Neuronal stem cell (in vitro differentiated cells): ENCODE results near the gene VPS33B.

Source experiments
- DNase-seq: peaks from one replicate; pipeline ENCODE4 v3.0.0-alpha.2; 2013; ENCODE audit warnings: low spot score
- H2AFZ ChIP-seq: one replicate; pipeline ENCODE4 v1.6.1; 2013; ENCODE audit warnings: mild to moderate bottlenecking, low read length, inconsistent platforms
- H2AK5ac ChIP-seq: 2 replicates; pipeline ENCODE4 v1.6.1; 2013; ENCODE audit warnings: low read depth, mild to moderate bottlenecking, inconsistent platforms, low read length, moderate library complexity, mixed read lengths
- H2BK120ac ChIP-seq: 2 replicates; pipeline ENCODE4 v1.6.1; 2013; ENCODE audit warnings: low read depth, mild to moderate bottlenecking, inconsistent platforms, low read length, moderate library complexity, mixed read lengths
- H2BK12ac ChIP-seq: one replicate; pipeline ENCODE4 v1.6.1; 2013; ENCODE audit warnings: low read length, inconsistent platforms
- H2BK15ac ChIP-seq: 2 replicates; pipeline ENCODE4 v1.6.1; 2013; ENCODE audit warnings: mild to moderate bottlenecking, low read length, inconsistent platforms, mixed read lengths
- H2BK5ac ChIP-seq: one replicate; pipeline ENCODE4 v1.6.1; 2013; ENCODE audit warnings: inconsistent platforms, mild to moderate bottlenecking, low read length, moderate library complexity
- H3K14ac ChIP-seq: one replicate; pipeline ENCODE4 v1.6.1; 2013; ENCODE audit warnings: low read length, inconsistent platforms
- H3K18ac ChIP-seq: 2 replicates; pipeline ENCODE4 v1.6.1; 2013; ENCODE audit warnings: low read length, inconsistent platforms
- H3K23ac ChIP-seq: 2 replicates; pipeline ENCODE4 v1.6.1; 2013; ENCODE audit warnings: low read depth, mild to moderate bottlenecking, mixed read lengths, low read length, inconsistent platforms; ENCODE audit not compliant: poor library complexity
- H3K27ac ChIP-seq: replicated peaks from 3 replicates; pipeline ENCODE4 v1.5.1; 2013; ENCODE audit warnings: low read length, inconsistent platforms
- H3K27me3 ChIP-seq, 3 experiments: 2 replicates each; pipeline ENCODE4 v1.6.1; 2013; ENCODE audit warnings: low read length in 3 of 3, mild to moderate bottlenecking in 2 of 3, inconsistent platforms in 1 of 3, low read depth in 1 of 3, mixed read lengths in 1 of 3, moderate library complexity in 1 of 3; ENCODE audit not compliant: control insufficient read depth in 3 of 3, insufficient read depth in 3 of 3
- H3K36me3 ChIP-seq, 2 donors: replicated peaks in 1 of 2; 2 replicates each; pipeline ENCODE4 v1.6.1; 2013; ENCODE audit warnings: low read length in 2 of 2; ENCODE audit not compliant: control insufficient read depth in 2 of 2, insufficient read depth in 2 of 2
- H3K4ac ChIP-seq: 2 replicates; pipeline ENCODE4 v1.6.1; 2013; ENCODE audit warnings: inconsistent platforms, mild to moderate bottlenecking, low read length, moderate library complexity
- H3K4me1 ChIP-seq, 2 donors: 1 replicate in 1 of 2; 2 replicates in 1 of 2; pipeline ENCODE4 v1.6.1; 2013; ENCODE audit warnings: low read length in 2 of 2, low read depth in 1 of 2; ENCODE audit not compliant: control insufficient read depth in 2 of 2, insufficient read depth in 1 of 2
- H3K4me2 ChIP-seq: one replicate; pipeline ENCODE4 v1.6.1; 2013; ENCODE audit warnings: mild to moderate bottlenecking, low read length, inconsistent platforms; ENCODE audit not compliant: insufficient read depth, poor library complexity, severe bottlenecking
- H3K4me3 ChIP-seq, 2 donors: 2 replicates each; pipeline ENCODE4 v1.5.1; 2013; ENCODE audit warnings: low read length in 2 of 2, mild to moderate bottlenecking in 2 of 2, inconsistent platforms in 1 of 2, moderate library complexity in 1 of 2
- H3K79me1 ChIP-seq: one replicate; pipeline ENCODE4 v1.6.1; 2013; ENCODE audit warnings: low read depth, mild to moderate bottlenecking, inconsistent platforms, low read length, moderate library complexity
- H3K9ac ChIP-seq: one replicate; pipeline ENCODE4 v1.6.1; 2013; ENCODE audit warnings: mild to moderate bottlenecking, low read depth, low read length, inconsistent platforms; ENCODE audit not compliant: poor library complexity
- H3K9me3 ChIP-seq, 2 donors: replicated peaks in 1 of 2; 2 replicates each; pipeline versions ENCODE3 to v1.6.1; 2013; ENCODE audit warnings: low read length in 2 of 2, mild to moderate bottlenecking in 2 of 2, inconsistent platforms in 1 of 2, low read depth in 1 of 2, mixed read lengths in 1 of 2, moderate library complexity in 1 of 2; ENCODE audit not compliant: control insufficient read depth in 2 of 2, insufficient read depth in 1 of 2
- H4K8ac ChIP-seq: one replicate; pipeline ENCODE4 v1.6.1; 2013; ENCODE audit warnings: low read depth, mild to moderate bottlenecking, inconsistent platforms, low read length, moderate library complexity
- H4K91ac ChIP-seq: one replicate; pipeline ENCODE4 v1.6.1; 2013; ENCODE audit warnings: low read length, low read depth, mild to moderate bottlenecking, inconsistent platforms; ENCODE audit not compliant: poor library complexity
- WGBS, 2 donors: extraction: QIAGEN DNeasy Blood & Tissue Kit; methylation state at CpG; one replicate each; pipeline ENCODE4 v1.1.7; 2013; ENCODE audit warnings: missing lambda C conversion rate in 2 of 2, mixed read lengths in 1 of 2; ENCODE audit not compliant: insufficient read length in 2 of 2, insufficient replicate concordance in 1 of 2; ENCODE audit errors: extremely low coverage in 2 of 2; 5-methylcytosine and 5-hydroxymethylcytosine counted together

VPS33B gene

DNA sequence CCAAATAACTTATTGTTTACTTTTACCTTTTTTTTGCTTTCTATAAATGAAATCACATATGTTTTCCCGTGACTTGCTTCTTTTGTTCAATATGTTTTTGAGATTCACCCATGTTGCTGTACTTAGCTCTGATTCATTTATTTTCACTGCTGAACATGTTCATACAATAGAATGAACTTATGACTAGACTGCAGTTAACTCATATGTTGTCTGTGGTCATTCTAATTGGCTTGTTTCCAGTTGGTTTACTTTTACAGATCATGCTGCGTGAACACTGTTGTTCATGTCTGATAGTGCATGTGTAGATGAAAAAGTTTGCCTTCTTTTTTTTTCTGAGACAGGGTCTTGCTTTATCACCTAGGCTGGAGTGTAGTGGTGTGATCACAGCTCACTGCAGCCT is 46.0 kb upstream of the VPS33B start:
- no peak overlapping the region for H4K8ac ChIP-seq
- H3K36me3 ChIP-seq, result no peaks in the 10 kb centered on the region
- no peak overlapping the region for H3K4me3 ChIP-seq
- H3K4me1 ChIP-seq, result peaks cover 0 to 2% of the 10 kb centered on the region in 2 donors
- H3K23ac ChIP-seq, result no peak overlapping the region
- H3K4me2 ChIP-seq, result no peak overlapping the region
- no peak for DNase-seq
- H3K9me3 ChIP-seq, result peaks cover 0 to 5% of the 10 kb centered on the region in 2 donors
- H2BK5ac ChIP-seq, result no peak overlapping the region
- H2AFZ ChIP-seq, result no peak overlapping the region
- H3K79me1 ChIP-seq, result no peaks in the 10 kb centered on the region
- no peak overlapping the region for H4K91ac ChIP-seq
- no peak overlapping the region for H3K14ac ChIP-seq
- no peak overlapping the region for H3K27ac ChIP-seq
- no peak overlapping the region for H2AK5ac ChIP-seq
- H3K18ac ChIP-seq, result no peak overlapping the region
- no peak overlapping the region for H2BK12ac ChIP-seq
- no peak overlapping the region for H3K4ac ChIP-seq
- H2BK120ac ChIP-seq, result no peak overlapping the region
- no peak overlapping the region for H2BK15ac ChIP-seq
- H3K27me3 ChIP-seq, result peaks cover 0 to 8% (median 0%) of the 10 kb centered on the region in 3 experiments
- WGBS, 2 donors, result no CpG with 5 or more reads among the region's 2 CpGs
- H3K9ac ChIP-seq, result no peak overlapping the region

DNA sequence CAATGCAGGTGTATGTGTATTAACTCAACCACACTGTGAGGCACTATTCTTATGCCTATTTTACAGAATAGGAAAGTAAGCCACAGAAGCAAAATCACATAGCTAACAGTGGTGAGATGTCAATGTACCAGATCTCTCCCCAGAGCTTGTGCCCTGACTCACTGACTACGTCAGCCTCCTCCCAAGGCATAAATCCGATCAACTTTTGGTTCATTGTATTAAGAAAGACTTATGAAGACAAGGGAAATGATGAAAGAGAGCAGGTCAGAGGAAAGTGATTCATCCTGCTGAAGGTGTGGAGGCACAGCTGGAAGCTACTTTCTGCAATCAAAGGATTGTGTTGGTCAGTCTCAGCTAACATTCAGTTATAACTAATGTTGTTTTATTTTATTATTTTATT is 44.6 kb upstream of the VPS33B start:
- Histone ChIP-seq H3K9ac (no peak overlapping the region), H3K4me3 (no peak overlapping the region), H4K8ac (no peak overlapping the region), H2BK5ac (no peak overlapping the region), H2BK12ac (no peak overlapping the region), H4K91ac (no peak overlapping the region), H3K18ac (no peak overlapping the region), H3K36me3 (no peaks in the 10 kb centered on the region), H3K27ac (no peak overlapping the region), H3K4me2 (no peak overlapping the region), H2BK120ac (no peak overlapping the region), H3K14ac (no peak overlapping the region), H2AK5ac (no peak overlapping the region), H2AFZ (no peak overlapping the region), H3K27me3 (peaks cover 0 to 8% (median 0%) of the 10 kb centered on the region in 3 experiments), H3K79me1 (no peaks in the 10 kb centered on the region), H3K4ac (no peak overlapping the region), H2BK15ac (no peak overlapping the region), H3K23ac (no peak overlapping the region), H3K4me1 (peaks cover 0 to 5% of the 10 kb centered on the region in 2 donors), H3K9me3 (peaks cover 0 to 5% of the 10 kb centered on the region in 2 donors)
- DNase-seq, result no peak
- no CpG with 5 or more reads among the region's 2 CpGs for WGBS, 2 donors

DNA sequence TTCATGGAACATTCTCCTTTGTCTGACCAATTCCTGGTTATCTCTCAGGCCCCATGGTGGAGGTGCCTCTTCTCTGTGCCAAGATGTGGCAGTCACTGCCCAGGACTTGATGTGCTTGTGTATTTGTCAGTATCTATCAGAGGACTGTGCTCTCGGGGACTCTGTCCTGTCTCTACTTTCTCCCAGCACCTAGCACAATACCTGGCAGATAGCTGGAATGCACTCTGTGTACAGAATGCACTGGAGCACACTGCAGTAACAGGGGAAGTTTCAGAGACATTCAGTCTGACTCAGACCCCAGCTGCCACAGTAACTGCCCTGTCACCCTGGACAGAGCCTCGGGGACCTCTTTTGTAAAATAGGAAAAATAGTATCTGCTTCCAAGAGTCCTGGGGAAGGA is 43.1 kb upstream of the VPS33B start:
- Histone ChIP-seq H3K4me1 (peaks cover 0 to 5% of the 10 kb centered on the region in 2 donors), H3K18ac (no peak overlapping the region), H3K36me3 (no peaks in the 10 kb centered on the region), H3K9ac (no peak overlapping the region), H2BK12ac (no peak overlapping the region), H4K8ac (no peak overlapping the region), H2AFZ (no peak overlapping the region), H2BK15ac (no peak overlapping the region), H3K14ac (no peak overlapping the region), H3K27me3 (peaks cover 0 to 5% (median 0%) of the 10 kb centered on the region in 3 experiments), H2BK5ac (no peak overlapping the region), H3K4me2 (no peak overlapping the region), H3K27ac (no peak overlapping the region), H3K23ac (no peak overlapping the region), H3K9me3 (peaks cover 0 to 5% of the 10 kb centered on the region in 2 donors), H3K4me3 (no peak overlapping the region), H2AK5ac (no peak overlapping the region), H3K4ac (no peak overlapping the region), H2BK120ac (no peak overlapping the region), H3K79me1 (no peaks in the 10 kb centered on the region), H4K91ac (no peak overlapping the region)
- DNase-seq, result no peak
- no CpG with 5 or more reads among the region's 2 CpGs for WGBS, 2 donors

DNA sequence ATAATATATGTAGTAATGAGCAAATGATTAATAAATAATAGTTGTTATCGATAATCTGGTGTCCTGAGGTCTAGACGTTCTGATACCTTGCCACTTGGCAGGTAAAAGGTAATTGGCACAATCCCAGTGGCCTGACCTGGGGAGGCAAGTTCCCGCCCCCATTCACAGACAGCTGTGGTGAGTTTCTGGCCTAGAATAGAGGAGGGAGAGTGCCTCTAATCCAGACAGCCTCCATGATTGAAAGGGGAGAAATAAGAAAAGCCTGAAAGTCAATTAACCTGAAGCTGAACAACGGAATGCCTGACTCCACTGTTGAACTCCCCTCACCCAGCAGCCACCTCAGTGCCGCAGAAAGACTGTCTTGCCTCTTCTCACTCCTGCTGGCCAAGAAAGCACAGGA is 39.6 kb upstream of the VPS33B start:
- Histone ChIP-seq H3K36me3 (no peaks in the 10 kb centered on the region), H3K18ac (no peak overlapping the region), H4K8ac (no peak overlapping the region), H2BK12ac (no peak overlapping the region), H3K27me3 (peaks cover 0 to 4% (median 0%) of the 10 kb centered on the region in 3 experiments), H3K4me3 (no peak overlapping the region), H3K9me3 (peaks cover 0 to 5% of the 10 kb centered on the region in 2 donors), H2BK5ac (no peak overlapping the region), H4K91ac (no peak overlapping the region), H2BK15ac (no peak overlapping the region), H2BK120ac (no peak overlapping the region), H2AFZ (no peak overlapping the region), H3K9ac (no peak overlapping the region), H3K27ac (peak overlapping the region; percentile 51), H3K23ac (no peak overlapping the region), H3K4me1 (peaks cover 0 to 3% of the 10 kb centered on the region in 2 donors), H3K79me1 (no peaks in the 10 kb centered on the region), H3K4me2 (no peak overlapping the region), H3K4ac (no peak overlapping the region), H3K14ac (no peak overlapping the region), H2AK5ac (no peak overlapping the region)
- no CpG with 5 or more reads among the region's 5 CpGs for WGBS, 2 donors
- no peak for DNase-seq
